ENCODE results near the gene CNTD1.

CNTD1 gene

GRCh38 chr17:42779936-42780850 is 18.5 kb upstream of the CNTD1 start, which contains the start of gene WNK4:
WNK4 (plus strand) TSS chr17:42780610; CDS start chr17:42780699, 89 bp downstream.
- DNase-seq = no peak

GRCh38 chr17:42780851-42781638 is 17.6 kb upstream of the CNTD1 start:
- no peak for DNase-seq

GRCh38 chr17:42781639-42782165 is 17.0 kb upstream of the CNTD1 start:
- no peak for DNase-seq

- no peak for DNase-seq
These were observed 16.2 kb upstream of the CNTD1 start for GRCh38 chr17:42782166-42783061.

DNA sequence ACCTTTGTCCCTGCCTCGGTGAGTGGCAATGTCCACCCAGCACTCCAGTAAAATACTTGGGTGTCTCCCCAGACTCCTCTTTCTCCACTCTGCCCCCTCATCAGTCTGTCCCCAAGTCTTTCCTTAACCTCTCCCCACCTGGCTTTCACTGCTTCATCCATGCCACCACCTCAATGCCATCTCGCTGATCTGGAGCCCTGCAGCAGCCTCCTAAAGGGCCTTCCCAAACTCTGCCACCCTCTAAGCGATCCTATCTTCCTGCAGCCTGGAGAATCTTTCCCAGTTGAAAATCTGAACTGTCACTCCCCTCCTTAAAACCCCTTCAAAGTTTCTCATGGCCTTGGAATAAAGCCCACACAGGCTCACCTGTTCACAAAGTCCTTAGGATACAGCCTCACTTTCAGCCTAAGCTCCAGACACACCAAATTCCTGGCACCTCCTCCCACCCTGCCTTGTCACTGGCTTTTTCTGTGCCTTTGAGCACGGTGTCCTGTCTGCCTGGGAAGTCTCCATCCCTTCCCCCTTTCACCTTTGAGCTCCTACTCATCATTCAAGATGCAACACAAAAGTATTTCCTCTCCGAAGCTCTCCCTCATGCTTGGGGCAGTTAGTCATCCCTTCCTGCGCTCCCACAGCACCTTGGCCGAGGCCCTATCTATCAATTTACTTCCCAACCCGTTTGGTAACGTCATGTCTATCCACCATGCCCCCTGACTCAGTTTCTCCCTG is 15.4 kb upstream of the CNTD1 start:
- no peak for DNase-seq

- DNase-seq = no peak
These were observed 14.9 kb upstream of the CNTD1 start for GRCh38 chr17:42783791-42784138.

GRCh38 chr17:42784409-42784808 is 14.3 kb upstream of the CNTD1 start:
- DNase-seq = no peak

DNA sequence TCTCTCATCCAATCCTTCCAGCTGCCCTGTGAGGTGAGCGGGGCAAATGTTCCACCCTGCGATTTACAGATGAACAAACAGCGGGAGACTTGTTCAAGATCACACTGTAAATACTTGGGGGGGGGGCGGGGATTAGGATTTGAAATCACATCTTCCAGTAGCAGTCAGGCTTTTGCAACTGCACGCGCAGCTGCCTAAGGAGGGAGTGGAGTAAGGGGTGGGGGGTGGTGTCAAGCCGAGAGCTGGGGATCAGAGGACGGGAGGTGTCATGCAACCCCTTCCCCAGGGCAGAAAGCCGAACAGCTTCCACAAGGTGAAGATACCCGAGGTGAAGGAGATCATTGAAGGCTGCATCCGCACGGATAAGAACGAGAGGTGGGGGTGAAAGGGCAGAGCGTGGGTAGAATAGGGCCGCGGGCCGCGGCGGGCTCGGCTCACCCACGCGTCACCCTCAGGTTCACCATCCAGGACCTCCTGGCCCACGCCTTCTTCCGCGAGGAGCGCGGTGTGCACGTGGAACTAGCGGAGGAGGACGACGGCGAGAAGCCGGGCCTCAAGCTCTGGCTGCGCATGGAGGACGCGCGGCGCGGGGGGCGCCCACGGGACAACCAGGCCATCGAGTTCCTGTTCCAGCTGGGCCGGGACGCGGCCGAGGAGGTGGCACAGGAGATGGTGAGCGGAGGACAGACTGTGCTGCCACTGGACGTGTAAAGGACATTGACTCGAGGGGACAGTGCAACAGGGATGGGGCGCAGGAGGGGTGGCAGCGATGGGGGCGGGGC is 13.7 kb upstream of the CNTD1 start:
- DNase-seq = no peak

DNA sequence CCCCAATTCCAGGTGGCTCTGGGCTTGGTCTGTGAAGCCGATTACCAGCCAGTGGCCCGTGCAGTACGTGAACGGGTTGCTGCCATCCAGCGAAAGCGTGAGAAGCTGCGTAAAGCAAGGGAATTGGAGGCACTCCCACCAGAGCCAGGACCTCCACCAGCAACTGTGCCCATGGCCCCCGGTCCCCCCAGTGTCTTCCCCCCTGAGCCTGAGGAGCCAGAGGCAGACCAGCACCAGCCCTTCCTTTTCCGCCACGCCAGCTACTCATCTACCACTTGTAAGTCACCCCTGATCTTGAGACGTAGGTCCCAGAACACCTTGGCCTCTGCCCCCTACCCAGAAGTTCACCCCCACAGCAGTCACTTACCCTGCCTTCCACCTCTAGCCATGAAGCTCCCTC is 11.4 kb upstream of the CNTD1 start:
- no peak for DNase-seq

DNA sequence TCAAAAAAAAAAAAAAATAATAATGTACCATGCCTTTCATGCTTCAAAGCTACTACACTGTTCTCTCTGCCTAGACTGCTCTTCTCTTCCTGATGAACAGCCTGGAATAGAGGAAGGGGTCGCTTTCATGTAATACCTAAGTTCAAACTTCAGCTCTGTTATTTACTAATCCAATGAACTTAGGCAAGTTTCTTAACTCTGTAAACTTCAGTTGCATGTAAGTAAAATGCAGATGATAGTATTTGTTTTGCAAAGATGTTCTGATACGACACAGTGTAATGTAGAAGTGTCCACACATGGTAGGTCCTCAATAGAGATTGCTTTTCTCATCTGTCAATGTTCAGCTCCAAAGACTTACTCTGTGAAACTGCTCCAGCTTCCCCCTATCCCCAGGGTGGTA is 6.7 kb upstream of the CNTD1 start:
- no peak for DNase-seq

- DNase-seq = no peak
These were observed 6.1 kb upstream of the CNTD1 start for GRCh38 chr17:42792545-42792944.

GRCh38 chr17:42795061-42795460 is 3.6 kb upstream of the CNTD1 start:
- no peak for DNase-seq

DNA sequence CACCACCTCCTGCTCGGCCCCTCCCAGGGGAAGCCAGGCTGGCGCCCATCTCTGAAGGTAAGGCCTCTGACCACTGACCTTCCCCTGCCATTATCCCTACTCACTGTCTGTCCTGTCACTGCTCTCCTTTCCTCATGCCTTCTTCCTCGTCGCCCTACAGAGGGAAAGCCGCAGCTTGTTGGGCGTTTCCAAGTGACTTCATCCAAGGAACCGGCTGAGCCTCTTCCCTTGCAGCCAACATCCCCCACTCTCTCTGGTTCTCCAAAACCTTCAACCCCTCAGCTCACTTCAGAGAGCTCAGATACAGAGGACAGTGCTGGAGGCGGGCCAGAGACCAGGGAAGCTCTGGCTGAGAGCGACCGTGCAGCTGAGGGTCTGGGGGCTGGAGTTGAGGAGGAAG is 3.2 kb upstream of the CNTD1 start:
- no peak for DNase-seq

GRCh38 chr17:42796066-42796758 is 2.4 kb upstream of the CNTD1 start:
- DNase-seq = no peak

- no peak for DNase-seq
These were observed 1.3 kb upstream of the CNTD1 start for GRCh38 chr17:42797067-42798007.

DNA sequence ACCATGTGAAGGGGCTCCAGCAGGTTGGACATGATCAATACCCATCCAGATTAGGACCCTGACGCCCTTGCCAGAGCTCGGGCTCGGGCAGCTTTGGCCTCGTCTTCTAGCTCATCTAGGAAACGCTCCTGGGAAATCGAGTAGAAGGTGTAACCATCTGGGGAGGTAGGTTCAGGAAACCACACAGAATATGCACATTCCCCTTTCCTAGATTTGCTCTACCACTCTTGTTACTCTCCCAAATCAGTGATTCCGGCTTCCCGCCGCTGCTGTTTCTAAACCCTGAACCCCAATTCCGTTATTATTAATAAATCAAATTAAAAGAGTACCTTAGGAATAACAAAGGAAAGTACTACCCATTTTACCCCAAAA is 664 bp upstream of the CNTD1 start:
- no peak for DNase-seq

- DNase-seq = no peak
These were observed 4.6 kb downstream of the CNTD1 start for GRCh38 chr17:42803074-42803883.

GRCh38 chr17:42804918-42805367 is 6.3 kb downstream of the CNTD1 start:
- no peak for DNase-seq

Data from activated CD4-positive, alpha-beta T cell treated with anti-CD3 and anti-CD28 coated beads for 1 hour (primary cell).